HepG2 (cell line): Measurements from ENCODE around the gene CA10. TPM values are rescaled to one million over a fixed set of nuclear protein-coding genes. Genes with fewer than 3 reads are reported as not detected.
A peak's percentile ranks its signal among the peaks of the same experiment; 100 is the strongest.

ENCODE experiments used
- ATAC-seq: fragments of 200-7000 bp; cut with Tn5 transposase; 3 replicates; pipeline ENCODE4 v1.9.1; 2020; ENCODE audit warnings: mild to moderate bottlenecking, moderate library complexity
- BruUV-seq: library from RNA; stranded (reverse); fragments of 400-500 nt; replicated peaks from 2 replicates; lab custom pipeline; 2021; lab: Mats Ljungman, UMichigan
- CTCF ChIA-PET: fragments of 300-600 bp; formaldehyde crosslinking; extraction: SDS; loops from one replicate; lab custom pipeline; 2021; ENCODE audit warnings: low total read pairs, inconsistent platforms, low intra/inter-chr PET ratio; lab: Yijun Ruan, JAX
- POLR2A ChIA-PET: fragments of 350-600 bp; sonication (Branson Sonifier 250); formaldehyde crosslinking; loops from one replicate; lab custom pipeline; 2020; ENCODE audit warnings: antibody characterized with exemption, inconsistent platforms; lab: Yijun Ruan, JAX
- DNase-seq: peaks from one replicate; pipeline ENCODE4 v3.0.0-alpha.2; 2015; ENCODE audit warnings: low spot score
- FAIRE-seq: peaks from 3 replicates; lab custom pipeline; 2011; peaks lifted over from hg19 to GRCh38; lab: Jason Lieb, UNC
- H2AFZ ChIP-seq: one replicate; pipeline ENCODE4 v1.6.1; 2011; ENCODE audit warnings: low read length, inconsistent platforms
- H3K27ac ChIP-seq: fragments of 300-600 bp; 3 replicates; pipeline ENCODE4 v1.8.0; 2011; ENCODE audit warnings: mixed run types, mild to moderate bottlenecking, mixed read lengths, low read length, inconsistent platforms; ENCODE audit not compliant: insufficient read depth; ENCODE audit errors: extremely low read length
- H3K27me3 ChIP-seq, 2 experiments: fragments of 200-600 bp in 1 of 2; 2 replicates in 1 of 2; 3 replicates in 1 of 2; pipeline versions ENCODE4 v1.6.0 to v1.8.0; 2011; ENCODE audit warnings: low read length in 2 of 2, mild to moderate bottlenecking in 2 of 2, moderate library complexity in 2 of 2, inconsistent platforms in 1 of 2; ENCODE audit not compliant: insufficient read depth in 2 of 2, control insufficient read depth in 1 of 2
- H3K36me3 ChIP-seq, 2 experiments: fragments of 200-600 bp in 1 of 2; replicated peaks in 1 of 2; 2 replicates in 1 of 2; 3 replicates in 1 of 2; pipeline versions ENCODE4 v1.5.1 to v1.8.0; 2011; ENCODE audit warnings: low read length in 2 of 2, inconsistent platforms in 1 of 2; ENCODE audit not compliant: insufficient read depth in 2 of 2, control insufficient read depth in 1 of 2
- H3K4me1 ChIP-seq: 2 replicates; pipeline ENCODE4 v1.5.1; 2012; ENCODE audit warnings: low read length, inconsistent platforms; ENCODE audit not compliant: insufficient read depth
- H3K4me2 ChIP-seq: 2 replicates; pipeline ENCODE4 v1.6.0; 2011; ENCODE audit warnings: low read depth, low read length, inconsistent platforms
- H3K4me3 ChIP-seq, 3 experiments: fragments of 200-600 bp in 1 of 3; sonication (generic), shearing (Covaris generic) in 1 of 3; replicated peaks in 1 of 3; 2 replicates each; pipeline ENCODE4 v1.5.1; 2011 to 2016; ENCODE audit warnings: low read length in 3 of 3, inconsistent platforms in 2 of 3, low read depth in 2 of 3, mild to moderate bottlenecking in 2 of 3, control low read depth in 1 of 3, mixed read lengths in 1 of 3; ENCODE audit not compliant: insufficient read depth in 1 of 3
- H3K79me2 ChIP-seq: one replicate; pipeline ENCODE4 v1.6.1; 2011; ENCODE audit warnings: low read length, inconsistent platforms; ENCODE audit not compliant: insufficient read depth
- H3K9ac ChIP-seq: 2 replicates; pipeline ENCODE4 v1.6.0; 2011; ENCODE audit warnings: mild to moderate bottlenecking, low read depth, low read length, inconsistent platforms; ENCODE audit not compliant: insufficient read depth
- H3K9me3 ChIP-seq: 2 replicates; pipeline ENCODE4 v1.5.1; 2012; ENCODE audit warnings: mild to moderate bottlenecking, low read length
- H4K20me1 ChIP-seq: 2 replicates; pipeline ENCODE4 v1.6.0; 2011; ENCODE audit warnings: inconsistent platforms, mild to moderate bottlenecking, low read length, moderate library complexity; ENCODE audit not compliant: insufficient read depth
- ATF7 ChIP-seq, 2 experiments: fragments of 450-650 bp in 1 of 2; sonication (generic) in 1 of 2; formaldehyde crosslinking in 1 of 2; IDR thresholded peaks; 2 replicates each; pipeline versions ENCODE4 v1.4.0 to v1.6.1; 2016 to 2020; ENCODE audit warnings: antibody characterized with exemption in 1 of 2, mild to moderate bottlenecking in 1 of 2, missing genetic modification reagents in 1 of 2
- CREB1 ChIP-seq, 2 experiments: fragments of 450-650 bp in 1 of 2; IDR thresholded peaks; 2 replicates each; pipeline ENCODE4 v1.6.1; 2016 to 2017; ENCODE audit warnings: control low read depth in 1 of 2, mild to moderate bottlenecking in 1 of 2, missing compliant biosample characterization in 1 of 2, missing genetic modification characterization in 1 of 2
- POLR2A ChIP-seq, 2 experiments: IDR thresholded peaks; 2 replicates each; pipeline ENCODE4 v1.6.1; 2011; ENCODE audit warnings: low read depth in 2 of 2, low read length in 2 of 2, mild to moderate bottlenecking in 1 of 2, moderate library complexity in 1 of 2; ENCODE audit not compliant: insufficient read depth in 1 of 2
- TSC22D2 ChIP-seq: sonication (generic); formaldehyde crosslinking; IDR thresholded peaks from 2 replicates; pipeline ENCODE4 v1.5.1; 2020; ENCODE audit warnings: missing genetic modification reagents, mild to moderate bottlenecking, borderline replicate concordance
- ZKSCAN5 ChIP-seq: sonication (generic); formaldehyde crosslinking; IDR thresholded peaks from 2 replicates; pipeline ENCODE4 v1.5.1; 2020; ENCODE audit warnings: mild to moderate bottlenecking, missing genetic modification reagents
- WGBS: methylation state at CpG from one replicate; pipeline ENCODE4 v1.1.6; 2017; ENCODE audit warnings: low lambda C conversion rate; 5-methylcytosine and 5-hydroxymethylcytosine counted together
- in situ Hi-C: cut with HindIII; loops from 2 replicates; pipeline ENCODE4 v1.10.0; 2017; ENCODE audit warnings: low pct_unique_long_range_greater_than_20kb; ENCODE audit not compliant: extremely low pct_ligation_motif_present
- intact Hi-C: fragments of 100-400 bp; cut with micrococcal nuclease; formaldehyde crosslinking; loops from one replicate; pipeline ENCODE4 v1.10.0; 2022; ENCODE audit not compliant: unreplicated experiment
- polyA plus RNA-seq, 8 experiments: library from polyadenylated mRNA; depleted of rRNA in 3 of 8; stranded (reverse) in 7 of 8; unstranded in 1 of 8; fragments of >200 nt; fragmentation: Illumina TruSeq in 4 of 8; extraction: Trizol in 4 of 8; gene quantifications; 2 replicates each; pipeline versions ENCODE4 v1.2.1 to v1.2.3, GENCODE V29; 2011 to 2016; ENCODE audit warnings: low read depth in 4 of 8, missing spikeins in 1 of 8, mixed read lengths in 1 of 8; ENCODE audit not compliant: insufficient read depth in 1 of 8
- total RNA-seq, 5 experiments: library from RNA; depleted of rRNA; stranded (reverse); fragments of >200 nt; fragmentation: Illumina TruSeq; extraction: Trizol; gene quantifications; 2 replicates each; pipeline ENCODE4 v1.2.3, GENCODE V29; 2016; ENCODE audit warnings: low read depth in 1 of 5
- TF ChIP-seq, protein P1 (sequence below): sonication (generic); formaldehyde crosslinking; IDR thresholded peaks from 2 replicates; pipeline ENCODE4 v1.9.0; 2021; ENCODE audit warnings: missing genetic modification reagents, mild to moderate bottlenecking, borderline replicate concordance
- TF ChIP-seq, protein P2 (sequence below): sonication (generic); formaldehyde crosslinking; IDR thresholded peaks from 2 replicates; pipeline ENCODE4 v1.8.1; 2022; ENCODE audit warnings: low read depth, mild to moderate bottlenecking, missing genetic modification reagents

The CA10 gene
- total and polyA plus RNA-seq, 2 of the 13 experiments (the other 11 are each of a cell fraction or from before 2014, with no cell fraction given), result not detected

DNA sequence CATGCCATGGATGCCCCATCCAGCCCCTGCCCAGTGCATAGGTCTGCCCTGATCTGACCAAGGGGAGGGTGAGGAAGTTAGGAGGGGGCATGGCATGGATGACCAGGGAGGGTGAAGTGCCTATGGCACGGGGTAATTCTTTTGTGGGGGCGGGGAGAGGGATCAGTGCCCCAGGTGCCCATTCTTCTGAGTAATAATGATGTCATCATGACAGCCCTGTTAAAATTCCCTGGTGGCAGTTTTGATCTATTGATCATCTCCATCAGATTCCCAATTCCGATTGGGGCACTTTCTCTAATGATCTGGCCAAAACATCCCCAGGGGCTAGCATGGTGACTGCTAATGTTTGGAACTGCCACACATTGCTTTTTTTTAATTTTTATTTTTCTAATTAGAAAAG, 506.0 kb downstream of the CA10 start:
- Histone ChIP-seq H3K4me1 (no peaks in the 10 kb centered on the region), H3K9me3 (no peaks in the 10 kb centered on the region), H2AFZ (no peak overlapping the region), H3K4me2 (no peak overlapping the region), H3K4me3 (no peak overlapping the region), H3K27ac (no peak overlapping the region), H3K9ac (no peak overlapping the region), H3K79me2 (no peaks in the 10 kb centered on the region), H3K27me3 (no peaks in the 10 kb centered on the region; a peak in 2 of 5 replicates), H3K36me3 (no peaks in the 10 kb centered on the region), H4K20me1 (no peaks in the 10 kb centered on the region)
- ATAC-seq (no peak), DNase-seq (no peak), FAIRE-seq (no peak)
- CTCF ChIA-PET, result no interaction called here
- WGBS, result 3% methylated on average over 3 of the region's 3 CpGs
- intact Hi-C loops (no loop called here), in situ Hi-C loops (no loop called here)
- no TSS peak for BruUV-seq
- POLR2A ChIA-PET, result no interaction called here
- TF ChIP-seq CREB1 (IDR thresholded peaks at IDR 0.05) (peak; percentile 41), CREB1 (CRISPR knock-in tag; IDR thresholded peaks at IDR 0.05) (no peak), TSC22D2 (no peak), POLR2A (IDR thresholded peaks at IDR 0.05; ENCODE audit: insufficient read depth in 1 of 2, low read depth in 2 of 2, low read length in 2 of 2) (no peak), ZKSCAN5 (CRISPR knock-in tag) (no peak), ATF7 (IDR thresholded peaks at IDR 0.05) (peak; percentile 94), ATF7 (CRISPR knock-in tag; IDR thresholded peaks at IDR 0.05) (no peak)
- TF ChIP-seq, protein P1, sequence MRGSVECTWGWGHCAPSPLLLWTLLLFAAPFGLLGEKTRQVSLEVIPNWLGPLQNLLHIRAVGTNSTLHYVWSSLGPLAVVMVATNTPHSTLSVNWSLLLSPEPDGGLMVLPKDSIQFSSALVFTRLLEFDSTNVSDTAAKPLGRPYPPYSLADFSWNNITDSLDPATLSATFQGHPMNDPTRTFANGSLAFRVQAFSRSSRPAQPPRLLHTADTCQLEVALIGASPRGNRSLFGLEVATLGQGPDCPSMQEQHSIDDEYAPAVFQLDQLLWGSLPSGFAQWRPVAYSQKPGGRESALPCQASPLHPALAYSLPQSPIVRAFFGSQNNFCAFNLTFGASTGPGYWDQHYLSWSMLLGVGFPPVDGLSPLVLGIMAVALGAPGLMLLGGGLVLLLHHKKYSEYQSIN, result no peak
- TF ChIP-seq, protein P2, sequence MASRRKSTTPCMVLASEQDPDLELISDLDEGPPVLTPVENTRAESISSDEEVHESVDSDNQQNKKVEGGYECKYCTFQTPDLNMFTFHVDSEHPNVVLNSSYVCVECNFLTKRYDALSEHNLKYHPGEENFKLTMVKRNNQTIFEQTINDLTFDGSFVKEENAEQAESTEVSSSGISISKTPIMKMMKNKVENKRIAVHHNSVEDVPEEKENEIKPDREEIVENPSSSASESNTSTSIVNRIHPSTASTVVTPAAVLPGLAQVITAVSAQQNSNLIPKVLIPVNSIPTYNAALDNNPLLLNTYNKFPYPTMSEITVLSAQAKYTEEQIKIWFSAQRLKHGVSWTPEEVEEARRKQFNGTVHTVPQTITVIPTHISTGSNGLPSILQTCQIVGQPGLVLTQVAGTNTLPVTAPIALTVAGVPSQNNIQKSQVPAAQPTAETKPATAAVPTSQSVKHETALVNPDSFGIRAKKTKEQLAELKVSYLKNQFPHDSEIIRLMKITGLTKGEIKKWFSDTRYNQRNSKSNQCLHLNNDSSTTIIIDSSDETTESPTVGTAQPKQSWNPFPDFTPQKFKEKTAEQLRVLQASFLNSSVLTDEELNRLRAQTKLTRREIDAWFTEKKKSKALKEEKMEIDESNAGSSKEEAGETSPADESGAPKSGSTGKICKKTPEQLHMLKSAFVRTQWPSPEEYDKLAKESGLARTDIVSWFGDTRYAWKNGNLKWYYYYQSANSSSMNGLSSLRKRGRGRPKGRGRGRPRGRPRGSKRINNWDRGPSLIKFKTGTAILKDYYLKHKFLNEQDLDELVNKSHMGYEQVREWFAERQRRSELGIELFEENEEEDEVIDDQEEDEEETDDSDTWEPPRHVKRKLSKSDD (CRISPR knock-in tag), result no peak
